Measurements from ENCODE around the gene HMGCS2. TPM values are rescaled to one million over a fixed set of nuclear protein-coding genes. Genes with fewer than 3 reads are reported as not detected.

Gene HMGCS2
- total and polyA plus RNA-seq, 2 donors (not counting 1 experiment from before 2014, with no cell fraction given) = not detected

DNA sequence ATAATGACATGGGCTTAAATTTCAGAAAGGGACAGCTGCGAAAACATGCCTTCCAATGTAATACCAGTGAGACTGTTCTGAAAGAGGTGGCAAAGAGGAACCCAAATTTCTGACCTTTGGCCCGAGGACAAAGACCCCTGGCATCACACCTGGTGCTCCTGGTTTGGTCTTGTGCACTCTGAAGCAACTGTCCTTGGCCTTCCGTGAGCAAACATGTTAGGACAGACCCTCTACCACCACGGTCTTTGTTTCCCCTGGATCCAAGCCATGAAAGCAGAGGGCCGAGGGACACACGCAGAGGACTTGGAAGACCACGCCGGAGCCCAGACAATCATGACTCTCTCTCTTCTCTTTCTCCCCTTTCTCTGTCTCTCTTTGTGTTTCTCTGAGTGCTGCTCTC is 36.5 kb upstream of the HMGCS2 start:
- H2AFZ ChIP-seq (ENCODE audit: insufficient read depth, low read depth, low read length, poor library complexity, severe bottlenecking) = no peak overlapping the region
- H3K9me3 ChIP-seq (ENCODE audit: control extremely low read depth in 1 of 3, control insufficient read depth in 2 of 3, insufficient read depth in 1 of 3, low read length in 2 of 3) = no peaks in the 10 kb centered on the region
- 94% methylated on average over 8 of the region's 8 CpGs for WGBS (ENCODE audit: insufficient coverage)
- no peak for ATAC-seq (ENCODE audit: low read depth)
- H3K4me3 ChIP-seq (ENCODE audit: control extremely low read depth in 1 of 5, extremely low read depth in 1 of 5, insufficient read depth in 1 of 5, low read depth in 2 of 5, low read length in 4 of 5) = no peak overlapping the region
- Mint-ChIP-seq H3K4me3 (no peak overlapping the region), H3K4me1 (no peaks in the 10 kb centered on the region), H3K9me3 (ENCODE audit: insufficient read depth) (no peaks in the 10 kb centered on the region), H3K27ac (no peak overlapping the region), H3K27me3 (peaks cover 24% of the 10 kb centered on the region)
- H3K27ac ChIP-seq (ENCODE audit: low read length in 2 of 2) = no peak overlapping the region
- TF ChIP-seq EZH2 (IDR thresholded peaks at IDR 0.05; ENCODE audit: borderline replicate concordance, insufficient read depth, low read depth, low read length, poor library complexity, severe bottlenecking) (no peak), CTCF (IDR thresholded peaks at IDR 0.05) (no peak)
- H3K9ac ChIP-seq (ENCODE audit: low read length) = no peak overlapping the region
- no peak overlapping the region for H3K4me2 ChIP-seq (replicated peaks; ENCODE audit: low read depth, low read length, poor library complexity, severe bottlenecking)
- H3K79me2 ChIP-seq (ENCODE audit: control insufficient read depth, insufficient read depth, low read length) = no peaks in the 10 kb centered on the region
- H4K20me1 ChIP-seq (ENCODE audit: control insufficient read depth, insufficient read depth, low read length, poor library complexity, severe bottlenecking) = no peaks in the 10 kb centered on the region
- peaks cover 0 to 15% (median 3%) of the 10 kb centered on the region in 4 experiments for H3K27me3 ChIP-seq (replicated peaks in 1 of 4; ENCODE audit: control extremely low read depth in 1 of 4, control insufficient read depth in 3 of 4, insufficient read depth in 4 of 4, low read length in 3 of 4)
- ChIA-PET POLR2A (no interaction called here), CTCF (no interaction called here)
- no peaks in the 10 kb centered on the region for H3K4me1 ChIP-seq (ENCODE audit: control insufficient read depth in 2 of 2, insufficient read depth in 2 of 2, low read length in 2 of 2)
- no peaks in the 10 kb centered on the region for H3K36me3 ChIP-seq (replicated peaks in 1 of 2; ENCODE audit: control extremely low read depth in 1 of 2, control insufficient read depth in 1 of 2, extremely low read depth in 1 of 2, insufficient read depth in 2 of 2, low read length in 1 of 2)
- intact Hi-C loops (cut with micrococcal nuclease) = no loop called here
- no peak for DNase-seq

- no peak overlapping the region for H3K4me3 Mint-ChIP-seq
- no peak overlapping the region for H3K27ac ChIP-seq (ENCODE audit: low read length in 2 of 2)
Measured at GRCh38 chr1:119799599-119800177, 31.0 kb upstream of the HMGCS2 start.

More at GRCh38 chr1:119799599-119800177, 31.0 kb upstream of the HMGCS2 start:
- Histone ChIP-seq H3K36me3 (replicated peaks in 1 of 2; ENCODE audit: control extremely low read depth in 1 of 2, control insufficient read depth in 1 of 2, extremely low read depth in 1 of 2, insufficient read depth in 2 of 2, low read length in 1 of 2) (no peaks in the 10 kb centered on the region), H4K20me1 (ENCODE audit: control insufficient read depth, insufficient read depth, low read length, poor library complexity, severe bottlenecking) (no peaks in the 10 kb centered on the region), H3K4me1 (ENCODE audit: control insufficient read depth in 2 of 2, insufficient read depth in 2 of 2, low read length in 2 of 2) (no peaks in the 10 kb centered on the region), H3K4me2 (replicated peaks; ENCODE audit: low read depth, low read length, poor library complexity, severe bottlenecking) (no peak overlapping the region), H3K9me3 (ENCODE audit: control extremely low read depth in 1 of 3, control insufficient read depth in 2 of 3, insufficient read depth in 1 of 3, low read length in 2 of 3) (no peaks in the 10 kb centered on the region), H3K27me3 (replicated peaks in 1 of 4; ENCODE audit: control extremely low read depth in 1 of 4, control insufficient read depth in 3 of 4, insufficient read depth in 4 of 4, low read length in 3 of 4) (no peaks in the 10 kb centered on the region), H3K4me3 (ENCODE audit: control extremely low read depth in 1 of 5, extremely low read depth in 1 of 5, insufficient read depth in 1 of 5, low read depth in 2 of 5, low read length in 4 of 5) (no peak overlapping the region), H3K9ac (ENCODE audit: low read length) (no peak overlapping the region), H3K79me2 (ENCODE audit: control insufficient read depth, insufficient read depth, low read length) (no peaks in the 10 kb centered on the region), H2AFZ (ENCODE audit: insufficient read depth, low read depth, low read length, poor library complexity, severe bottlenecking) (no peak overlapping the region)
- no peaks in the 10 kb centered on the region for H3K9me3 Mint-ChIP-seq (ENCODE audit: insufficient read depth)
- ChIA-PET CTCF (interaction anchor here (0.6 to 1.8 kb wide), 3 partner anchors 10 to 791 kb away, joined by 3 to 8 read pairs (median 4); no protein-coding TSS in a partner anchor), POLR2A (no interaction called here)
- no peaks in the 10 kb centered on the region for H3K4me1 Mint-ChIP-seq
- whole genome bisulfite sequencing (ENCODE audit: insufficient coverage) = 87% methylated on average over 11 of the region's 15 CpGs
- H3K27me3 Mint-ChIP-seq = peaks cover 5% of the 10 kb centered on the region
- no peak for TF ChIP-seq EZH2 (IDR thresholded peaks at IDR 0.05; ENCODE audit: borderline replicate concordance, insufficient read depth, low read depth, low read length, poor library complexity, severe bottlenecking)
- TF ChIP-seq CTCF (IDR thresholded peaks at IDR 0.05) = no peak
- ATAC-seq (ENCODE audit: low read depth) (no peak), DNase-seq (no peak)
- no peak overlapping the region for H3K27ac Mint-ChIP-seq
- intact Hi-C loops (cut with micrococcal nuclease) = no loop called here
